ENCODE results near the gene RASGRP3. TPM values are rescaled to one million over a fixed set of nuclear protein-coding genes. Genes with fewer than 3 reads are reported as not detected.

The RASGRP3 gene
- total RNA-seq, 2 experiments from 2014 or later, result 11.8 to 13.7 TPM

DNA sequence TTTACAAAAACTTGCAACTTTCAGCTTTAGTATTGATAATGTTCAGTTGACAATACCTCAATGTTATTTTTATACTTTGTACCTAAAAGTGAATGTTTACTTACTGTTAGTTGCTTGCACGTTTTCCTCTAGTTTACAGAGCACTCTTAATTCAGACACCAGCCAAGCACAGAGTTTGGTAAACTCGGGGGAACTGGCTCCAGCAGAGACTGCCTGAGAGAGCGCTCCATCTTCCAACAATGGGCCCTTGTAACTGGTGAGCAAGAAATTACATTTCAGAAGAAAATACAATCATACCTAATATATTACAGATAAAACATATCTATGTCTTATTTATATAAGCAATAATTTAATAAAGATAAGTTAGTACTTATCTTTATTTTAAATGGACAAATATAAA is 118.9 kb downstream of the RASGRP3 start:
- no peaks in the 10 kb centered on the region for H3K27me3 Mint-ChIP-seq
- H3K27ac Mint-ChIP-seq, result no peak overlapping the region
- H3K9me3 Mint-ChIP-seq, result no peaks in the 10 kb centered on the region
- ChIA-PET POLR2A (no interaction called here), CTCF (interaction anchor here (0.8 kb wide), 1 partner anchor 120 kb away, joined by 4 read pairs; no protein-coding TSS in a partner anchor)
- peaks cover 35% of the 10 kb centered on the region for H3K4me1 Mint-ChIP-seq
- DNase-seq, result no peak
- H3K36me3 Mint-ChIP-seq (ENCODE audit: low read depth), result peaks cover 30% of the 10 kb centered on the region
- H3K4me3 Mint-ChIP-seq, result no peak overlapping the region

DNA sequence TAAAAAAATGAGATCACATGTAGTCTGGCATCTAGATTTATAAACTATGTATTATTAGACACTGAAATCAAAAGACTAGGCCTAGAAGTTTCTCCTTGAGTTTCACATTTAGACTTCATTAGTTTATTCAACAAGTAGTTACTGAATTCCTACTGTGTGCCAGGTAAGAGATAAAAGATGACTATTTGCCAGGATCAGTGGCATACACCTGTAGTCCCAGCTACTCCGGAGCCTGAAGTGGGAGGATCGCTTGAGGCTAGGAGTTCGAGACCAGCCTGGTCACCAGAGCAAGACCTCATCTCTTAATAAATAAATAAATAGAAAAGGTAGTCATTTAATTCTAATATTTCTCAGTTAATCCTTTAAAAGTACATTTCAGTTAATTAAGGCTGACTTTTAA is 120.6 kb downstream of the RASGRP3 start:
- ChIA-PET CTCF (no interaction called here), POLR2A (no interaction called here)
- no peaks in the 10 kb centered on the region for H3K27me3 Mint-ChIP-seq
- peaks cover 20% of the 10 kb centered on the region for H3K36me3 Mint-ChIP-seq (ENCODE audit: low read depth)
- no peak for DNase-seq
- H3K4me1 Mint-ChIP-seq, result peaks cover 37% of the 10 kb centered on the region
- H3K27ac Mint-ChIP-seq, result no peak overlapping the region
- peak overlapping the region; percentile 99 for H3K4me3 Mint-ChIP-seq
- H3K9me3 Mint-ChIP-seq, result no peaks in the 10 kb centered on the region

DNA sequence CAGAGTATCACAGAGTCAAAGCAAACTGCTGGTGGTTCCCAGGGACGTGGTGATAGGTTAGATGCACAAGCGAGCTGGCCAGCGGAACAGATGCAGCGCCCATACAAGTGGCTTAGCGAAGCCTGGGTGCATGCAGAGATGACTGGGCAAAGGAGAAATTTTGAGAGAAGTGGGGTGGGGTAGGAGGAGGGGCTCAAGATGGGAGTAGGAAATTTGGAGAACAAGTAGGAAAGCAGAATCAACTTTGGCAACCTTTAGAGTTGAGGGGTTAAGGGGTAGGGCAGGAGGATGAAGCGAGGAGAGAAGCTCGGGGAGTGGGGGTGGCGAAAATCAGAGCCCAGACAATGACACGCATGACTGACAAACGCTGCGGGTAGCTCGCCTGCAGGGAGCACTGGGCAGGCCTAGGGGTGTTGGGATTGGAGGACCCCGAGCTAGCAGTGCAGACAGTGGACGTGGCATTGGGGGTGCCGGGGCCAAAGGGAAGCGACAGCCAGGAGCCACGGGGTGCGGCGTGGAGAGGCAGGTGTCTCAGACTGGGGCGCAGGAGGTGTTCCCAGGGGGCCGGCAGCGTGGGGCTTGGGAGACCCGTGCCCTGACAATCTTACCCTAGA is 122.2 kb downstream of the RASGRP3 start:
- Mint-ChIP-seq H3K27me3 (no peaks in the 10 kb centered on the region), H3K27ac (peak overlapping the region; percentile 96)
- POLR2A ChIA-PET, result interaction anchor here (0.8 kb wide), 1 partner anchor 123 kb away, joined by 4 read pairs; the partner anchor contains the start of gene RASGRP3

DNA sequence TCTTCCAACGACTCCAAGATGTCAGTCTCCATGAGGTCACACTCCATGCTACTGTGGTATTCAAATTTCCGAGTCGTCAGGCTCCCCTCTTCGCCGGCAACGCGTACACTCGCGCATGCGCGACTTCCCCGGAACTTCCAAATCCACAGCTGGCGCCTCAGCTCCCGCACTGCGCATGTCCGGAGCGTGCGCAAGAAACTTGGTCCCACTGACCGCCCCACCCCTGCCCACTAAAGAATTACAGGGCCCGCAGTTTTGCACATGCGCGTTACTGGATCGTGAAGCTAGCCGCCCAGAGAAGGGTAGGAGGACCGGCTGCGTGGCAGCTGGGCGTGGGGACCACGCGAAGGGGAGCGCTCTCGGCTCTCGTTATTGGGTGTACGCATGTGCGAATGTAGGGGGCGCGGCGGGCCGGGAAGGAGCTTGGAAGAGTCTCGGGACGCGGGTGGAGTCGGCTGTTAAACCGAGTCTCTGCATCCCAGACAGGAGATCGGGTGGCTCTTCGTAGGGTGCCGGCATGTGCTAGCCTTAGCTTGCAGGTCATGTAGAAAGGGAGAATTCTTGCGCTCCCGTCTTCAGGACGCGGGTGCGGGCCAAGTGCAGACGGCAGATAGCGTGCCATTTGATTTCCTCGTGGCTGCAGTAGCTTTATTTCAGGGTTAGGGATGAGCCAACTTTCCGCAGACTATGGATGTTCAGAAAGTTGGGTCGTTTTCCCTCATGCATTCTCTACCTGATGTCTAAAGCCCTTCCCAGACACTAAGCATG is 122.9 kb downstream of the RASGRP3 start, which contains the start of gene FAM98A:
Gene FAM98A, minus strand, starts transcription at position 125 of the 768 bp plus-strand sequence. Its CDS starts 78 bp downstream, at position 47.
- peak within 1 kb of the TSS; percentile 96 for H3K27ac Mint-ChIP-seq
- ChIA-PET POLR2A (no interaction called here), CTCF (interaction anchor here (0.6 to 1.4 kb wide), 6 partner anchors 11 to 653 kb away, joined by 3 to 5 read pairs (median 4); partner anchors contain the start of genes LTBP1 and RASGRP3)
- H3K4me1 Mint-ChIP-seq, result peaks cover 33% of the 10 kb centered on the region
- H3K36me3 Mint-ChIP-seq (ENCODE audit: low read depth), result peaks cover 9% of the 10 kb centered on the region
- no peaks in the 10 kb centered on the region for H3K27me3 Mint-ChIP-seq
- peak; percentile 99 for DNase-seq
- no peaks in the 10 kb centered on the region for H3K9me3 Mint-ChIP-seq
- H3K4me3 Mint-ChIP-seq, result peak within 1 kb of the TSS; percentile 99

More for the DNA sequence above, 122.2 kb downstream of the RASGRP3 start:
- Mint-ChIP-seq H3K36me3 (ENCODE audit: low read depth) (peaks cover 12% of the 10 kb centered on the region), H3K4me3 (peak overlapping the region; percentile 99), H3K9me3 (no peaks in the 10 kb centered on the region), H3K4me1 (peaks cover 37% of the 10 kb centered on the region)
- CTCF ChIA-PET, result interaction anchor here (1.2 to 1.4 kb wide), 2 partner anchors 10 to 15 kb away, joined by 4 to 5 read pairs; no protein-coding TSS in a partner anchor
- peak; percentile 44 for DNase-seq

DNA sequence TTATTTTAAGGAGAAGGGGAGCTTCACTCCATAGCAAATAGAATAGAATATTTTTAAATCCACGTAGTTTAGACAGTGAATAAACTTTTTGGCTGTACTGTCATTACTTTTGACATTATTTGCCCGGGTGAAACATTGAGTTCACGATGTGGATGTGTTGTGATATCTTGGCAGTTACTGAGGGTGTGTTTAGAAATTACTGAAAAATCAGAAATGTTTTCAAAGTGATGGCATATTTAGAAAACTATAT is 123.4 kb downstream of the RASGRP3 start:
- H3K9me3 Mint-ChIP-seq, result no peaks in the 10 kb centered on the region
- H3K27me3 Mint-ChIP-seq, result no peaks in the 10 kb centered on the region
- H3K36me3 Mint-ChIP-seq (ENCODE audit: low read depth), result peaks cover 6% of the 10 kb centered on the region
- CTCF ChIA-PET, result interaction anchor here (0.6 to 1.4 kb wide), 5 partner anchors 11 to 124 kb away, joined by 3 to 5 read pairs (median 4); partner anchors contain the start of gene RASGRP3
- peak overlapping the region; percentile 96 for H3K27ac Mint-ChIP-seq
- DNase-seq, result no peak
- peak overlapping the region; percentile 99 for H3K4me3 Mint-ChIP-seq
- peaks cover 31% of the 10 kb centered on the region for H3K4me1 Mint-ChIP-seq
- POLR2A ChIA-PET, result no interaction called here

DNA sequence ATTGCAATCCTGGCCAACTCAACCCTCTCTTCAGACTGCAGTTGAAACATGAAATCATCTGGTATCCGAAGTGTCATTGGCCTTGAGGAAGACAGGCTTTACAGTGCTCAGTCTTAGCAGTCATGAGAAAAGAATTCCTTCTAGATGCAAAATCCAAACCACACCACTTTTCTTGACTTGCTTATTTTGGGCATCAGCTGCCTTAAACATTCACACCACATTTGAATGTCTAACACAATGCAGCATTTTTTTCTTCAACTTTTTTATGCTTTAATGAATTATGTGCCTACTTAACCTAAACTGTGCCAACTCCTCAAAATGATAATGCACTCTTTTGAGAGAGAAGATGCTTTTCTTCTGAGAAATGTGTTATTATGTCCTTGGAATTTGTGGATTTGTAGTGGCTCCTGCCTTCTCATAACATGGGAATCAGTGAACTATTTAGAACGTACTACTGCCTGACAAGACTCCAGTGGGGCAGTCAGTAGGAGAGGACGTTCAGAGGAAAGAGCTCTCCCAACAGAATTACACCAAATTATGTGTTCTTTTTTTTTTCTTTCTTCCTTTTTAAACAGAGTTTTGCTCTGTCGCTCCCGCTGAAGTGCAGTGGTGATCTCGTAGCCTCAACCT is 125.9 kb downstream of the RASGRP3 start:
- CTCF ChIA-PET, result interaction anchor here (0.6 to 1.4 kb wide), 2 partner anchors 9 to 212 kb away, joined by 3 to 4 read pairs; no protein-coding TSS in a partner anchor

DNA sequence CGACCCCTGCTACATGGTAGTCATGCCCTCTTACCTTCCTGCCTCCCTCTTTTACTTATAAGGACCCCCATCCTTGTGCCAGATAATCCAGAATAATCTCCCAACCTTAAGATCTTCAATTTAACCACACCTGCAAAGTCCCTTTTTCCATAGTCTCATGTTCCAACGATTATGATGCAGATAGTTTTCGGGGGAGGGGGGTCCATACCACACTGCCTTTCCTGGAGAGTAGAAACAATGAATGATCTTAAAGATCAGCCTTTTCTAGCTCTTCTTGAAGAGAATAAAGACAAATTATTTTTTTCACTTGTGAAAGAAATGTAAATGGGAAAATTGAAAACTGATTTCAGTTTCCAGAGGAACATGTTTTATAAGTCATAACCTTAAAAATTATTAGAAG is 127.0 kb downstream of the RASGRP3 start:
- Mint-ChIP-seq H3K4me3 (no peak overlapping the region), H3K27ac (no peak overlapping the region), H3K9me3 (no peaks in the 10 kb centered on the region), H3K27me3 (no peaks in the 10 kb centered on the region), H3K4me1 (peaks cover 11% of the 10 kb centered on the region), H3K36me3 (ENCODE audit: low read depth) (no peaks in the 10 kb centered on the region)
- ChIA-PET POLR2A (no interaction called here), CTCF (interaction anchor here (1.4 kb wide), 1 partner anchor 10 kb away, joined by 4 read pairs; no protein-coding TSS in a partner anchor)
- no peak for DNase-seq

More for the DNA sequence above, 125.9 kb downstream of the RASGRP3 start:
- no peaks in the 10 kb centered on the region for H3K9me3 Mint-ChIP-seq
- no peaks in the 10 kb centered on the region for H3K27me3 Mint-ChIP-seq
- no peak overlapping the region for H3K4me3 Mint-ChIP-seq
- H3K27ac Mint-ChIP-seq, result no peak overlapping the region
- DNase-seq, result no peak
- H3K36me3 Mint-ChIP-seq (ENCODE audit: low read depth), result no peaks in the 10 kb centered on the region
- H3K4me1 Mint-ChIP-seq, result peaks cover 21% of the 10 kb centered on the region
- POLR2A ChIA-PET, result no interaction called here

DNA sequence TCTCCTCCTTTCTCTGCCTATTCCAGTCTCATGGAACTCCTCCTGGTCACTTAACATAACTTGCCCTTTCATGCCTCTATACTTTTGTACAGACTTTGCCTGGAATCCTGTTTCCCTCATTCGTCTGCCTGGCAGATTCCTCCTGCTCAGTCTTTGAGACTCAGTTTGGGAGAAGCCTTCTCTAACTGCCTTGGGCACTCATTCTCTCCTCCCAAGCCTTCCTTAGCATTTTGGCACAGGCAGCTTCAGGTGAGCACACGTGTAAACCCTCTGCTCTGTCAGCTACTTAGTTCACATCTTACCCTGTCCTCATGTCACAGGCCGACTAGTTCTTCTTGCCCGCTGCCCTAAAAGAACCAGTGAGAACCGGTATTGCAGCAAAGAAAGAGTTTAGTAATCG is 128.6 kb downstream of the RASGRP3 start:
- POLR2A ChIA-PET, result interaction anchor here (0.7 kb wide), 1 partner anchor 530 kb away, joined by 8 read pairs; no protein-coding TSS in a partner anchor
- CTCF ChIA-PET, result no interaction called here
- no peak for DNase-seq
- no peak overlapping the region for H3K27ac Mint-ChIP-seq
- H3K27me3 Mint-ChIP-seq, result no peaks in the 10 kb centered on the region
- no peak overlapping the region for H3K4me3 Mint-ChIP-seq
- no peaks in the 10 kb centered on the region for H3K36me3 Mint-ChIP-seq (ENCODE audit: low read depth)
- H3K9me3 Mint-ChIP-seq, result no peaks in the 10 kb centered on the region
- peaks cover 2% of the 10 kb centered on the region for H3K4me1 Mint-ChIP-seq

DNA sequence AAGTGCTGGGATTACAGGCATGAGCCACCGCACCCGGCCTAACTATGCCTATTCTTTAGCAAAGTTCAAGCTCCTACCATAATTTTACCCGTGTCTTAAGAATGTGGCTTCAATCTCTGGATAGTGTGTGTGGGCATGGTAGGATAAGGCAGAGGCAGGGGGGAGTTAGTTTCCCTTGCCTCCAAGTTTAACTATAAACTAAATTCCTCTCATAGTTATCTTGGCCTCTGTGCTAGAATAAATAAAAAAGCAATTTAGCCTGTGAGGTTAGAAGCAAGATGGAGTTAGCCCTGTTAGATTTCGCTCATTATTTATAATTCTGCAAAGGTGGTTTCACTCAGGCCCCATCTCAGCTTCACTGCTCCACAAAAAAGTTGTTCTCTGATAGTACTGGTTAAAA is 129.7 kb downstream of the RASGRP3 start:
- POLR2A ChIA-PET, result no interaction called here
- Mint-ChIP-seq H3K4me3 (no peak overlapping the region), H3K4me1 (no peaks in the 10 kb centered on the region), H3K27me3 (no peaks in the 10 kb centered on the region), H3K9me3 (no peaks in the 10 kb centered on the region), H3K36me3 (ENCODE audit: low read depth) (no peaks in the 10 kb centered on the region), H3K27ac (no peak overlapping the region)
- DNase-seq, result no peak
- CTCF ChIA-PET, result no interaction called here

DNA sequence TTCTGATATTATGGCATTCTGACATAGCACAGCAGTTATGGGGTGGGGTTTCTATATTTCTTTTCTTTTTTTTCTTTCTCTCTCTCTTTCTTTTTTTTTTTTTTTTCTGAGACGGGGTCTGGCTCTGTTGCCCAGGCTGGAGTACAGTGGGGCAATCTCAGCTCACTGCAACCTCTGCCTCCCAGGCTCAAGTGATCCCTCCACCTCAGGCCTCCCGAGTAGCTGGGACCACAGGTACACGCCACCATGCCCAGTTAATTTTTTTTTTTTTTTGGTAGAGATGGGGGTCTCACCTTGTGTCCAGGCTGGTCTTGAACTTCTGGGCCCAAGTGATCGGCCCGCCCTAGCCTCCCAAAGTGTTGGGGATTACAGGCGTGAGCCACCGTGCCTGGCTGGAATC is 130.2 kb downstream of the RASGRP3 start:
- Mint-ChIP-seq H3K36me3 (ENCODE audit: low read depth) (no peaks in the 10 kb centered on the region), H3K4me1 (no peaks in the 10 kb centered on the region), H3K27me3 (no peaks in the 10 kb centered on the region), H3K27ac (no peak overlapping the region), H3K9me3 (no peaks in the 10 kb centered on the region), H3K4me3 (no peak overlapping the region)
- DNase-seq, result no peak
- ChIA-PET POLR2A (no interaction called here), CTCF (no interaction called here)

DNA sequence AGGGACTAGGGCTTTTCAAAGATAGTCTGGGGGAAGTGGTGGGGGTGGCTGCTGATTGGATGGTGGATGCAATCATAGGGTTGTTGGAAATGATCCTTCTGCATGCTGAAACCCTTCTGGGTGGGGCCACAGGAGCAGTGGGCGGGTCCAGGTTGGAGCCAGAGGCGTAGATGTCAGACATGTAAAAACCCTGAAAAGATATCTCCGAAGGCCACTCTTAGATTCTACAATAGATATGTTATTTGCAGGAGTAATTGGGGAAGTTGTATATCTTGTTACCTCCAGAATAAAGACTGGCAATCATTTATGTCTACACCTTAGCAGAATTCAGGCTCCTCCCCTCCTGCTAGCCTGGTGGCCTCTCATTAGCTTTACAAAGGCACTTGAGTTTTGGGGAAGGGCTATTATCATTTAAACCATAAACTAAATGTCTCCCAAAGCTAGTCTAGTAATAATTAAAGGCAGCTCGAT is 130.8 kb downstream of the RASGRP3 start:
- Mint-ChIP-seq H3K36me3 (ENCODE audit: low read depth) (no peaks in the 10 kb centered on the region), H3K27ac (no peak overlapping the region), H3K4me3 (no peak overlapping the region), H3K4me1 (no peaks in the 10 kb centered on the region), H3K9me3 (no peaks in the 10 kb centered on the region), H3K27me3 (no peaks in the 10 kb centered on the region)
- ChIA-PET POLR2A (no interaction called here), CTCF (no interaction called here)
- no peak for DNase-seq

DNA sequence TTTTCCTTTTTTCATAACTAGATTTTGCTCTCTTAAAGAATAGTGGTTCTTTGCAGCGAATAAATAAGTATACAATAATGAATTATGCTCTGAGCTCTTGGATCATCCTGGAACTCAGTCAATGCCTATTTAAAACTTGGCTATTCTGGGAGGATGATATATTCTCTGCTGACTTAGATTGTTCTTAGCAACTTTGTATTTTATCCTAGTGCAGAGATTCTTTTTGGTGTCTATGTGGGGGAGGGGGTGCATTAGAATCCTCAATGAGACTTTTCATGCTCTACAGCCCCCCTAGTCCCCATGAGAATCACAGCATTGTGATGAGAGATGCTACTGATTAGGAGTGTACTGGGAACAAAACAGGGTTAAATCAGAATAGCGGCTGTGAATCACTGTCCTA is 131.5 kb downstream of the RASGRP3 start:
- Mint-ChIP-seq H3K27ac (no peak overlapping the region), H3K4me1 (no peaks in the 10 kb centered on the region), H3K36me3 (ENCODE audit: low read depth) (no peaks in the 10 kb centered on the region), H3K4me3 (no peak overlapping the region), H3K9me3 (no peaks in the 10 kb centered on the region), H3K27me3 (no peaks in the 10 kb centered on the region)
- no peak for DNase-seq
- POLR2A ChIA-PET, result no interaction called here
- CTCF ChIA-PET, result no interaction called here

DNA sequence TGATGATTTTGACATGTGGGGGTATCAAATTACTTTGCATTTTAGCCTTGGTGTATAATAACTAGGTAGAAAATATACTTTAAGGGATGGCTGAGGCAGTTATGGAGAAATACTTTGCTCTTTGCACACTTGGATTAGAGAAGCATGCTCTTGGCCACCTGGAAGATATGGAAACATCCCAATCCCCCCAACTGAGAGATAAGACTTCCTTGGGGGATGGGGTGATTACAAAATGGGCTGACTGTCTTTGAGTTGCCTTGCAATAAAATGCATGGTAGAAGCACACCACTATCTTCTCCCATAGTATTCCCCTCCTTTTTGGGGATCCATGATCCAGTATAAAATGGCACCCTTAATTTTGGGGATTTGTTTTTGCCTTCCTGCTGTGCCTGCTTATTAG is 137.7 kb downstream of the RASGRP3 start:
- no peak overlapping the region for H3K4me3 Mint-ChIP-seq
- peaks cover 22% of the 10 kb centered on the region for H3K9me3 Mint-ChIP-seq
- no peaks in the 10 kb centered on the region for H3K27me3 Mint-ChIP-seq
- no peak overlapping the region for H3K27ac Mint-ChIP-seq
- no peaks in the 10 kb centered on the region for H3K4me1 Mint-ChIP-seq
- DNase-seq, result no peak
- peaks cover 3% of the 10 kb centered on the region for H3K36me3 Mint-ChIP-seq (ENCODE audit: low read depth)
- ChIA-PET CTCF (no interaction called here), POLR2A (no interaction called here)

Data from activated CD4-positive, alpha-beta T cell treated with anti-CD3 and anti-CD28 coated beads, Interleukin-2, amount 10 ng/mL, durations not matched to agents 7 days and 5 days (primary cell).